ENCODE results near the gene ZFP62.
A peak's percentile ranks its signal among the peaks of the same experiment; 100 is the strongest.

Gene ZFP62

DNA sequence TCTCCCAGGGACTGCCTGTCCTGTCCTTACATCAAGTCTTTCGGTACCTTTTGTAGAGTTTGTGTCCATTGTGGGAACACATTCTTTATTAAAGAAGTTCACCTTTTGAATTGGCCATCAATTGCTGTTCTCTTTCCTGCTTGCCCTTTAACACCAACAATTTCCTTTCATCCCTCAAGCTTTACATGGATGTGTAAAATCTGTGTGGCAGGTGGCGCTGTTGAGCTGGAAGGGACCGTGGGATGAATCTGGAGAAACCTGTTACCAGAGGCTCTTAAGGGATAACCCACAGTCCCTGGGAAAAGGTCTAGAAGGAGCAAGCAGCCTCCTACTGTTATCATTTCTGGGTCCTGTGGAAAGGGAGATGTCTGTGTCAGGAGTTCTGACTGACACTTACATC lies 7.9 kb upstream of the ZFP62 start:
- DNase-seq (ENCODE audit: low read depth): peak; percentile 45

DNA sequence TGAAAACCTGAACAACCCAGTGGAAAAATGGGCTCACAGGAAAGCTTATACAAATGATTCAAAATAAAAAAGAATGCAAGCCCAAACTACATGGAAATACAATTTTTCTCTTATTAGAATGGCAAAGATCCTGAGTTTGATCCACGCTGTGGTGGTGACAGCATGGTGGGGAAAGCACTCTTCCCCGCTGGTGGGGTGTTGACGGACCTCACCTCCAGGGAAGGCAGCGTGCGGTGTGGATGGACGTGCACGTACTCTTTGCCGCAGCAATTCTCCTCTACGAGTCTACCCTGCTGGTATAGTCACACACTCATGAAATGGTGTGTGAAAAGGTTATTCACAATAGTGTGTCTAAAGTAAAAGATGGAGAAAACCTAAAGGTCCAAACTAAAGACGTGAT lies 5.9 kb upstream of the ZFP62 start:
- DNase-seq (ENCODE audit: low read depth): no peak

DNA sequence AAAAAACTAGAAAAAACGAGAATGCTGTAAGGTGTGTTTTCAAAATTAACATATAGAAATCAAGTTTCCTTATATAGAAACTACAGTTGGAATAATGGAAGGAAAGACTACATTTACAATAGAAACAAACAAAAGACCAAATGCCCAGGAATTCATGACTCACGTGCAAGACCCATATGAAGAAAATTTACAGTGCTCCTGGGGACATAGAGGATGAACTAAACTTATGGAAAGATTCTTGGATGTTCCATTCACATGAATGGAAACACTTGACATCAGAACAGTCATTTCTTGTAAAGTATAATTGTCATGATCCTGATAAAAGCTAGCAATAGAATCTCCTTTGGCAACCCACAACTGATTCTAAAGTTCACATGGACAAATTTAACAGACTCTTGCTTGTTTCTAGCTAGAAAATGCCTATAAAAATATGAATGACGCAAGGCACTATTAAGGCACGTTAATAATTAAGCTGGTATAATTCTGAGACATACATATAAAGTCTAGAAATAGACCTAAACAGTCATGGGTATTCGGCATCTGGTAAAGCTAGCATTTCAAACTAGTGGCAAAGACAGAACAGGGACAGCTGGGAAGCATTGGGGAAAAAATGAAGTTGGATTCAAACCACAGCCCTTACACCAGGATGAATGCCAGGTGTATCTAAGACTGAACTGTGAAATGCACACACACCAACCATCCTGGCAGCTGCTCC lies 5.1 kb upstream of the ZFP62 start:
- no peak for DNase-seq (ENCODE audit: low read depth)

DNA sequence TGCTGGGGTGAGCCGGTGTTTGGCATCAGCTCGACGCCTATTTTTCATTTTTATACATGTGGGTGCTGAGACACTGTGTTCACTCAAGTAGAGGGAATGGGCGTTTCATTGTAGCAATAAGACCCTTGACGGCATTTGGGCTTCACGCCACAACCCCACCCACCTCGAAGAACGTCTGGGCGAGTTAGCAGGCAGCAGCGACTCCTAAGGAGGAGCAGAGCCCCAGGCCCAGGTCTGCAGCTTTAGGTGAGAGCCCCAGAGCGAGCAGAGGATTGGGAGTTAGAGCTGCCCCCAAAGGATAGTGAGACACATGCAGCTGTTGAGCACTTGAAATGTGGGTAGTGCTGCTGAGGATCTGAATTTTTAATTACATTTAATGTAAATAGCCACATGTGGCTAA lies 1.6 kb upstream of the ZFP62 start:
- DNase-seq (ENCODE audit: low read depth): no peak

DNA sequence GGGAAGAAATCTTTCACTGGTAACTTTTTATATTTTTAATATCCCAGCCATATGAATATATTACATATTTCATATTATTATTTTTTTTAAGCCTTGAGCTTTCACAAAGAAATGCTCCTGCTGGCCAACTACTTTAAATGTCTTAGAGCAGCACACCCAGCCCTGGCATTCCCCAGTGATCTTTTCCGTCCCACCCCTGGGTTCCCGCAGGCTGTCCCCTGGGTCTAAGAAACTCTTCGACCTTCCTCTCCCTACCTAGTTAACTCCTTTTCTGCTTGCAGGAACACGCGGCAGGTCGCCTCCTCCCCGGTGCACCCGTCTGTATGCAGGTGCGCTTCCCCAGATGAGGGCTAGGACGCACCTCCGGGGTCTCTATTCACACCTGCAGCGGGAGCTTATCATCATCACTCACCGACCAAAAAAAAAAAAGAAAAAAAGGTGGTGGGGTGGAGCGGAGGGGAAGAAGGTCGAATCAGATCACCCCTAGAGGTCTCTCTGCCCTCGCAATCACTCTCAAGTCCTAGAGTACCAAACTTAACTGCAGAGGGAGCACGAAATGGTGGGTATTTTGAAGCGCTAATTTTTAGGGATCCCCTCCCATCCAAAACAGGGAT lies 696 bp downstream of the ZFP62 start:
- DNase-seq (ENCODE audit: low read depth): peak; percentile 15

DNA sequence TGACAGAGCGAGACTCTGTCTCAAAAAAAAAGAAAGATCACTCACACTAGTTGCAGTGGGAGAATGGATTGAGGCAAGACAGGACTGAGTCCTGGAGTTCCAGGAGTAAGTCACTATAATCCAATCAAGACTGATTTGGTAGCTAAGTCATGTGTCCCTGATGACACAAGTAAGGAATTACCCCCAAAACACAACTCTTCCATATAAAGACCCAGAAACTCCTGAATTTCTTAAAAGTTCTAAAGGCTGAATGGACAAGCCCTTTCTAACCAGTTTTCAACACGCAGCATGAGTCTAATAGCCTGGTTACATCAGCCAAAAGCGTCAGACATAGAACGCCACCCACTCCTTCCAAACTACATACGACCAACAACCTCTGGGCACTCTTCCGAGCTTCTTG lies 2.5 kb downstream of the ZFP62 start:
- no peak for DNase-seq (ENCODE audit: low read depth)

DNA sequence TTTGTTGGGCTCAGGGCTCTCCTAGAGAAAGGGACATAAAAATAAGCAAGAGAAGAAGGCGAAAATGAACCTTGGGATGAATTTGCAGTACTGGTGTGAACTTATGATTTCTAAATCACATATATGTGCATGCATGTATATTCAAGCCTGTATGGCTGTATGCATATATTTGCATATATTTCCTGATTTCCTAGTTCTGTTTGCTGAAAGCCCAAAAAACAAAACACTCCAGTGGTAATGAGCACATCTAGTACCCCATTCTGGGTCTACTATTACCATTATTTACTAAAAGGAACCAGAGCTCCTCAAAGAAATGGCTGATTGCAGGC lies 7.3 kb downstream of the ZFP62 start:
- DNase-seq (ENCODE audit: low read depth): no peak

DNA sequence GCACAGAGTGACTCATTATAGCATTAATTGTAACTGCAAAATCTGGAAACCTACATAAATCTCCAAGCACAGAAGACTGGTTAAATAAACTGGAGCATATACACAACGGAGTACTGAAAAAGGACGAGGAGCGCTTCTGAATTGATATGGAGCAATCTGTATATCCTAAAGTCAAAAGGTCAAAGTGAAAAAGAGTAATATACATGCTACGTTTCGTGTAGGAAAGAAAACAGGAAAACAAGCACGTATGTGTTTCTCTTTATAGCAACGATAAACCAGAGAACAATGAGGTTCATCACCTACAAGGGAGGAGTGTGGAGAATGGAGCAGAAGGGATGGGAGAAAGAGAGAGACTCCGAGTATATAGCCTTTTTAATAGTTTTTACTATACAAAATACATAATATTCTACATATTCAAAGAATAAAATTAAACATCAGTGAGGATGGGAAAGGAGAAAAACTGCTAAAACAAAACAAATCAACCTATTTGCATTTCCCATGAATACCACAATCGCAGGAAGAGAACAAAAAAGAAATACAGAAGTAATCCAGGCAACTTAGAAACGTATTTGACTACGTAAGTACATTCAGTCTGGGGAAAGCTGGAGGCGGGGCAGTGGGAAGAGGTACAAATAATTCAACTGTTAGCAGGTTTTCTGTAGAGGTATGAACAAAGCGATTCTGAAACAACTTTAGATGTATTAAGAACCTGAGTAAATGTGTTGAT lies 7.8 kb downstream of the ZFP62 start:
- no peak for DNase-seq (ENCODE audit: low read depth)

DNA sequence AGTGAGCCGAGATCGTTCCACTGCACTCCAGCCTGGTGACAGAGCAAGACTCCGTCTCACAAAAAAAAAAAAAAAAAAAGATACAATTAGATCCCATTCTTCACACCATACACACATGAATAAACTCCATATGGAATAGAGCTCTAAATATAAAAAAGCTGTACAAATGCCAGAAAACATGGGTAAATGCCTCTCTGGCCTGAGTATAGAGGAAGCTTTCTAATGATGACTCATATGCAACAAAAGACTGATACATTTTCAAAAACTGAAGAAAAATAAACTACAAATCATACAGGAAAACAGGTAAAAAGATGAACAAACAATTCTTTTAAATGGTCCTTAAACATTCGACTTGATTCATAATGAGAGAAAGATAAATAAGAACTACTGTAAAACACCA lies 8.6 kb downstream of the ZFP62 start:
- no peak for DNase-seq (ENCODE audit: low read depth)

DNA sequence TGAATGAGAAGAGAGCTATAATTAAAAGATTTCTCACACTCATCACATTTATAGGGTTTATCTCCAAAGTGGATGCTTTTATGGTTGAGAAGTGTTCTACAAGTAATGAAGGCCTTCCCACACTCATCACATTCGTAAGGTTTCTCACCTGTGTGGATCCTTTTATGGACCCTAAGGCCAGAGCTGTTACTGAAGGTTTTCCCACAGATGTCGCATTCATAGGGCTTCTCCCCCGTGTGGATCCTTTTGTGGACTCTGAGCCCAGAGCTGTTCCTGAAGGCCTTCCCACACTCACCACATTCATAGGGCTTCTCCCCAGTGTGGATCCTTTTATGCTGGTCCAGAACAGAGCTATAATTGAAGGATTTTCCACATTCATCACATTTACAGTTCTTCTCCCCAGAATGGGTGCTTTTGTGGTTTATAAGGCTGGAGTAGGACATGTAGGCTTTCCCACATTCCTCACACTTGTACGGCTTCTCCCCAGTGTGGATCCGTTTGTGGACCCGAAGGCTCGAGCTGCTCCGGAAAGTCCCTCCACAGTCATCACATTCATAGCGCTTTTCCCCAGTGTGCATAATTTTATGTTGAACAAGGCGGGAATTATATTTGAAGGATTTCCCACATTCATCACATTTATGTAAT lies 10.5 kb downstream of the ZFP62 start:
- no peak for DNase-seq (ENCODE audit: low read depth)

DNA sequence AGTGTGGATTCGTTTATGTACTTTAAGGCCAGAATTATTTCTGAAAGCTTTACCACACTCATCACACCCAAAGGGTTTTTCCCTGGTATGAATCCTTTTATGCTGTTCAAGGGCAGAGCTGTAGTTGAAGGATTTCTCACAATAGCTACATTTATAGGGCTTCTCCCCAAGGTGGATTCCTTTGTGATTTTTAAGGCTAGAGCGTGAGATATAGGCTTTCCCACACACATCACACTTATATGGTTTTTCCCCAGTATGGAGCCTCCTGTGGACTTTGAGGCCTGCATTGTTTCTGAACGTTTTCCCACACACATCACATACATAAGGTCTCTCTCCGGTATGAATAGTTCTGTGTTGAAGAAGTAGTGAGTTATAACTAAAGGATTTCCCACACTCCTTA lies 11.2 kb downstream of the ZFP62 start:
- no peak for DNase-seq (ENCODE audit: low read depth)

DNA sequence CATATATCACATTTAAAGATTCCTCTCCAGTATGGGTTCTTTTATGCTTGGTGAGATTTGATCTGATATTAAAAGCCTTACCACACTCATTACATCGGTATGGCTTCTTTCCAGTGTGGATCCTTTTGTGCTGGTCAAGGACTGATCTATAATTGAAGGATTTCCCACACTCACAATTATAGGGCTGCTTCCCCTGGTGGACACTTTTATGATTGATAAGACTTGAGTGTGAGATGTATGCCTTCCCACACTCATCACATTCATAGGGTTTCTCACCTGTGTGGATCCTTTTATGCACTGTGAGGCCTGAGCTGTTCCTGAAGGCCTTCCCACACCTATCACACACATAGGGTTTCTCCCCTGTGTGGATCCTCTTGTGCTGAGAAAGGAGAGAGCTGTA lies 12.2 kb downstream of the ZFP62 start:
- no peak for DNase-seq (ENCODE audit: low read depth)

DNA sequence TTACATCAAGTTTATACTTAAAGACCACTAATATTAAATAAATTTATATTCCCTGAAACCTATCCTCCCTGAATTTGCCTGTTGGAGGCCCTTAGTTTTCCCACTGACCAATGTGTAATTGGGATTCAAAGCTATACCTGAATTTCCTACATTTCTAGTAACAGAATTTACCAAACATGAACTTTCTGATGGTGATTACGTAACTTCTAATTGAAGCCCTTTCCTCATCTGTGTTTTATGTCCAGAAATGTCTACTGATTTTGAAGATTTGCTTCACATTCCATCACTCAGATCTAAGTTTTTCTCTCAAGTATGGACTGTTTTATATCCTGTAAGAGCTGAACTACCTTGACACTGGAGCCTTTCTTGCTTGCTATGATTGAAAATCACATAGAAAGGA lies 12.8 kb downstream of the ZFP62 start:
- DNase-seq (ENCODE audit: low read depth): no peak

DNA sequence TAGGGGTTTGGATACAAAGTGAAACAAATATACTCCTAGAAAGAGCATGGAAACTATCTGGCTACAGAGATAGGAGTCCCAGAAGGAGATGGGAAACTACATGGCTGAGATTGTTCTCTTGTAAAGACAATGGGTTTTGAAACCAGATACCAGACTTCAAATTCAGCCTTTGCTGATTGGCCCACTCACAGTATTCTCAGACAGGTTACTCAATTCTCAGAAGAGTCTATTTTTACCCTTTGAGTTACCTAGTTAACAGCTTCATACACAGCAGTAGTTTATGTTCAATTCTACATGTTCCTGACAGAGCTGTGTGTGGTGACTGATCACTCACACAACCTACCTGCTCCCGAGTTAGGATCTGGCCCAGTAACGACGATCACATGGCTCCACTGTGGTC lies 14.1 kb downstream of the ZFP62 start:
- no peak for DNase-seq (ENCODE audit: low read depth)

DNA sequence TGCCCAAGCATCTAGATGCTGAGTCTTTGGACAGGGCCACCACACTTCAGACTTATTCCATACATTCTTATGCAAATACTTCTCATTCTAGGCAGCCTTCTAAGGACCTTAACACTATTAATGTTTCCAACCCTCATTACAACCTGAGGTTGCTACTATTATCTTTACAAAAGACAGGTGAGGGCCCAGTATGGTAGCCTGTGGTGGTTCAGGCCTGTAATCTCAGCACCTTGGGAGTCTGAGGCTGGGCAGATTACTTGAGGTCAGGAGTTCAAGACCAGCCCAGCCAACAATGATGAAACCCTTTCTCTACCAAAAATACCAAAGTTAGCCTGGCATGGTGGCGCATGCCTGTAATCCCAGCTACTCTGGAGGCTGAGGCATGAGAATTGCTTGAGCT lies 16.2 kb downstream of the ZFP62 start:
- no peak for DNase-seq (ENCODE audit: low read depth)

DNA sequence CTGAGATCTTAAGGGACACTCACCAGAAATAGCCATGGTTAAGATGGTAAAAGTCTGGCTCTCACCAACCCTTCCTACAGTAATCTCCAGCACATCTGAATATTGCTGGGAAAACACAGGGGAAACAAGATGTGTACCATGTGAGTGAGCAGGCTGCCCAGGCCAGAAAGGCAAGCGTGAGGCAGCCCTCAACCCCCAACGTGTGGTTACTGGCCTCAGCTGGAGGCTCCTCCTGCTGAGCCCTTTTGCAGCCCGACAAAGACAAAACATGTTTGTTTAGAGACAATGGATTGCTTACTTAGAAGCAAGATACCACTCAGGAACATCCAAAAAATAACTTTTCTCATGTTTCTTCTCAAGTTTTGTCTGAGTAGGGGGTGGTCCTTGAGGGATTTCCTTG lies 16.6 kb downstream of the ZFP62 start:
- DNase-seq (ENCODE audit: low read depth): no peak

DNA sequence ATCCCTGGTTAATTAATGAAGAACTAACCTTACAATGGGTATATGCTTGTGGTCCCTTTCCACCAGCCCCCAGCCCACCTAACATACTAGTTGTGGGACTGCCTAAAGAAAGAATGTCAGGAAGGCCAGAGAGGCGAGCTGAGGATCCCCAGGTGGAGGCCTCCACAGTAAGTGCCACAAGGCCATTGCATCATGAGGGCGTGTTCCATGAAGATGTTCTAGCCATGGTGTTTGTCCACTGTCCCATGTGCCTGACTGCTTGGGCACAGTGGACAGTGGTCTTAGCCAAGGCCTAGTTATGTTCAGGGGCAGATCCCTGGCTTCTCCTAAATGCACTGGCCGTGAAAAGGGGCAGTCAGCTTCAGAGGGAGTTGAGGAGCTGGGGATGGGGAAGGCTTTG lies 21.1 kb downstream of the ZFP62 start:
- no peak for DNase-seq (ENCODE audit: low read depth)

DNA sequence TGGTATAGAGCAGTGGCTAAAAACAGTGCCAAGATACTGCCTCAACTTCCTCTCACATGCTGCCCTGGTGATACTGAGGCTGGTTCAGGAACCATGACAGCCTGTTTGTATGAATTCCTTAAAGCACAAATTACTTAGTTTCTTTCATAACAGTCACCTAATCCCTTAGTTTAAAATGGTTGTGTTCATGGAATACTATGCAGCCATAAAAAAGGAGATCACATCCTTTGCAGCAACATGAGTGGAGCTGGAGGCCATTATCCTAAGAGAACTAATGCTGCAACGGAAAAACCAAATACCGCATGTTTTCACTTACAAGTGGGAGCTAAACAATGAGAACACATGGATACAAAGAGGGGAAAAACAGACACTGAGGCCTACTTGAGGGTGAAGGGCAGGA lies 21.8 kb downstream of the ZFP62 start:
- DNase-seq (ENCODE audit: low read depth): no peak

DNA sequence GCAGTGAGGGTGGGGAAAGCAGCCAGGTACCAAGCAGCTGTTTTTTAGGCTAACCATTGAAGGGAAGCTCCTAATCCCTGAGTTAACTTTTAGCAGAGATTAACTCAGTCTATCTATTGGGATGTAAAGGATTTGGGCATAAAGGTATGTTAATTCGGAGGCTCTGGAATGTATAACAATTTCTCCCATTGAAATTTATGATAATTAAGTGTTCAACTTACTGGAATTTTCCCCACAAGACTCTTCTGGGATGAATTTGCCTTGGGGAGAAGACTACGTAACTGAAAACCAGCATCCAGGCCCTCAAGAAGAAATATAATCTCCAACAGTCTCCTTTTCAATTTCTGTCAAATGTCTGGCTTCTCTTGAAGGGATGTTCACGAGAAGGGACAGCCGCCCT lies 23.6 kb downstream of the ZFP62 start:
- DNase-seq (ENCODE audit: low read depth): no peak

DNA sequence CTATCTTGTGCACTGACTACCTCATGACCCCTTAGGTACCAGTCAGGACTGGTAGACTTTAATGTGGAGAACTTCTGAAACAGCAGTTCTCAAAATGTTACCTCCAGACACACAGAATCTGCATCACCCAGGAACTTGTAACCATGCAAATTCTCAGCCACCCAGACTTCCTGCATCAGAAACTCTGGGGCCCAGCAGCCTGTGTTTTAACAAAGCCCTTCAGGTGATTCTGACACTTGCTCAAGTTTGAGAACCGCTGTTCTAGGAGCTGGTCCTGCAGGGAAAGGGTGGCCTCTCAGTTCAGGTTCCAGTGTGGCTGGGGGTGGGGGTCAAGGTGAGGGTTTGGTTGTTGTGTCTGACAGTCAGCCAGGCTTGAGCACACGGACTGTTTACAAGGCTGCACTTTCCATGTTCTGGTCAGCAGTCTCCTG lies 28.4 kb downstream of the ZFP62 start:
- no peak for DNase-seq (ENCODE audit: low read depth)

DNA sequence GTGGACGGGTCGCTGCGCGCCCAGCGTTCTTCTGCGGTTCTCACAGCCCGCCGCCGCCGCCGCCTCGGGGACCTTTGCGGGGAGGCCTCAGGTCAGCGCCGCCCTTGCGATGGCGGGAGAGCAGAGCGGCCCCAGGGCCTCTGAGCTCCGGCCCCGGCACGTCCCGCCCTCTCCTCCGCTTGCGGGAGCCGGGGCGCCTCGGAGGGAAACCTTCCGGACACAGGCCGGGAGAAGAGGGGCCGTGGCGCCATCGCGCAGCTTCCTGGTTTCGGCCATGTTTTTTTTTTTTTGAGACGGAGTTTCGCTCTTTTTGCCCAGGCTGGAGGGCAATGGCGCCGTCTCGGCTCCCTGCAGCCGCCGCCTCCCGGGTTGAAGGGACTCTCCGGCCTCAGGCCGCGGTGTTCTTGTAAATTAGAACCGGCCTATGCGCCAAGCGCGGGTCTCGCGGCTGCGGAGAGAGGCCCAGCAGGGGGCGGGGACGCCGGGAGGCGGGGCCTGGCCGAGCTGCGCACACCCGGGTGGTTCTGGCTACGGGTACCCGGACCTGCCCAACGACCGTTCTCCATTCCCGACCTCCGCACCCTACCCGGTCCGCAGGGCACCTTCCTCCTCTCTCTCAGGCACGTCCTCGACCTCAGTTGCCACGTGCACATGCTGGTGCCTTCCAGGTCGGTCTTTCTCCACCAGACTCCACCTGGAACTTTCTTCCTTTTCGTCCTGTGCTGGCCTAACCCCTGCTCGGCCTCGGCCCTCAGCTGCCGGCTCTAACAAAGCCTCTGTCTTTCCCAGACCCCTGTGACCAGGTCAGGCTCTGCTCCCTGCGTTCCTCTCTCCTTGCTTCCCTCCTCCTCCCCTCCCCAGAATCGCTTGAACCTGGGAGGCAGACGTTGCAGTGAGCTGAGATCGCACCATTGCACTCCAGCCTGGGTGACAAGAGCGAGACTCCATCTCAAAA lies 29.7 kb downstream of the ZFP62 start:
- DNase-seq (ENCODE audit: low read depth): peak; percentile 60

All from stimulated activated CD8-positive, alpha-beta memory T cell treated with anti-CD3 and anti-CD28 coated beads, Interleukin-7, amount 100 ng/mL, for 24 hours (primary cell).